Lung microvascular endothelial cell (primary cell): ENCODE measurements around the gene ARHGAP15. TPM values are rescaled to one million over a fixed set of nuclear protein-coding genes. Genes with fewer than 3 reads are reported as not detected.
"Not testable (repeated sequence)": the region's sequence is repeated elsewhere in the genome, so short reads cannot be mapped to it uniquely, and the experiment has no call there.

Experiments used
- DNase-seq, 2 donors: peaks; one replicate each; pipeline versions ENCODE4 v3.0.0 to v3.0.0-alpha.2; 2010; ENCODE audit warnings: low read depth in 2 of 2
- total RNA-seq: library from RNA; depleted of rRNA; stranded (reverse); fragments of >200 nt; gene quantifications from 2 replicates; pipeline ENCODE4 v1.2.1, GENCODE V29; 2014

ARHGAP15 gene
- not detected in 2 replicates for total RNA-seq

DNA sequence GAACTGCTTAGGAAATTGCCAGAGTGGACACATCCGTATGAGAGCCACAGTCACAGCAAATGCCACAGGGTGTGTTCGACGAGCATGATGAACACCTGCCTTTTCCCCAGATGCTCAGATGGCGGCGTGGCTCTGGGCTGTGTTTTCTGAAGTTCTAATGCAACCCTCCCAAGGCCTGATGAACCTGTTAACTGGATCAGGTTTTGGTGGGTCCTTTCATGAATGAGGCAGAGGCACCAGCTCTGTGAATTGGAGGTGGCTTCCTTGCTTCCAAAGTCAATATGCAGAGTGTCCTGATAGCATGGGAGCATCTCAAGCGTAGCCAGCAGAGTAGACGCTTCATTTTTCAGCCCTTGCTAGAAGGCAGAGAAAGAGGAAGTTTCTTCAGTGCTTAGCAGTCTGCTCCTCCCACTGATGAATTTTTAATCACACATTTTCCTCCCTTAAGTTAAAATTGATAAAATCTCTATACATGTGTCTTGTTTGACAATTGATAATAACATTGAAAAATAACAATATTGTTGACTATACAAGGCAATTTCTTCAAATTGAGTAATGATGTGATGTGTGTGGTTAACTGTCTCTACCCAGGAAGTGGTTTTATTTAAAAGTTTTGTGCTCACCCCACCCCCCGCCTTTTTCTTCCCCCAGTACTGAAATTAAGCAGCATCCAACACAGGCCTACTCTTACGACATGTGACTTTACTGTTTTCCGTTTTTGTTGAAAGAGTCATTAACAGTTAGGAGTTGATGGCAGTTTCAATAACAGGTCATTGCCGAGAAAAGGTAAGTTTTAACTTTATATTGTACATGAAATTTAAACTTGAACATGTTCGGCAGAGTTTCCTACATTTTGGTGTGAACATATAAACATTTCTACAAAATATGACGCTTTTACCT lies at the start of gene ARHGAP15:
TSS of gene ARHGAP15 (plus strand) at position 739 of the 900 bp plus-strand sequence.
- DNase-seq, result no peak

DNA sequence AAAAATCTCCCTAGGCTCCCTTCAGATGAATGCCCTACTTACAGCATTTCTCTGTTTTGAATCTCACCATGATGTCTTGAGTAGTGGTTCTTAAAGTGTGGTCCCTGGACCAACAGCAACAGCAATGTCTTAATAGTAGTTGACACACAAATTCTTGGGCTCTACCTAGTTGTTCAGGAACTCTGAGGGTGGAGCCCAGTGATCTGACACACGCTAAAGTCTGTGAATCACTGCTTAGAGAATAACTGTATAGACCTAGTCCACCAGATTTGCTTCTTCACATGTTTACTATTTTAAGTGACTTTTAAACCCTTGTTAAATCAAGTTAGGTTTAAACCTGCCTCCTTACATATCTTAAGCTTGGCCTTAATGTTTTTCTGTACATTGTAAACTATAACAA lies 47.6 kb upstream of the ARHGAP15 start:
- no peak for DNase-seq

DNA sequence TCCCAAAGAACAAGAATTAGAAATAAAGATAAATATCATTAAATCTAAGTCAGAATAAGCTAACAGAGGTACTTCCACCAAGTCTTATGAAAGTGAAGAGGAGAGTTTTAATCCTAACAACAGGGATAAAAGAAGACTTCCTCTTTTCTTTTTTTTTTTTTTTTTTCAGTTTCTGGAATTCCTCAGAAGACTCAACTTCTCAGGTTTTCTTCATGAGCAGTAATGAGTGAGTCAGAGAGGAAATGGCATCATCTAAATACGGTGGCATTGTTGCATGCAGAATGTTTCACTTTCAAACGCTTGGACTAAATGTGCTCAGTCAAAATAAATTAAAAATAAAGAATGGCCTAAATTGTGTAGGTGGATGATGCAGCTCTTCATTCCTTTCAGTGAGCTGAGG lies 45.6 kb upstream of the ARHGAP15 start:
- peak in 1 of 2 donors; percentile 79 for DNase-seq

DNA sequence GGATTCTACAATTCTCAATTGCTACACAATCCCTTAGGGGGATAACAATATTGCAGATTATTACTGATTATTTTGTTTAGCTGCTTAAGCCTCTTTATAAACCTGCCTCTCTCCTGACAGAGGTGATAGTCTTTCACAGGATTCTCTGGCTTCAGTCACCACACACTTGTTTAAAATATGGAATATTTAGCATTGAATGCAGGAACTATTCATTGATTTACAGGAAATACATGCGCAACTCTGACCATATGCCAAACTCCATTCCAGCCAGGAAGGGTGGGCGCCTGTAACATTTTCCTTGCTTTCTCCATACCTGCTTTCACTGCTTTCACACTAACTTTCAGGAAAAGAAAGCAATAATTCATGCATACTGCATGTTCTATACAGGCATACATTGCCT lies 44.8 kb upstream of the ARHGAP15 start:
- DNase-seq, result no peak

DNA sequence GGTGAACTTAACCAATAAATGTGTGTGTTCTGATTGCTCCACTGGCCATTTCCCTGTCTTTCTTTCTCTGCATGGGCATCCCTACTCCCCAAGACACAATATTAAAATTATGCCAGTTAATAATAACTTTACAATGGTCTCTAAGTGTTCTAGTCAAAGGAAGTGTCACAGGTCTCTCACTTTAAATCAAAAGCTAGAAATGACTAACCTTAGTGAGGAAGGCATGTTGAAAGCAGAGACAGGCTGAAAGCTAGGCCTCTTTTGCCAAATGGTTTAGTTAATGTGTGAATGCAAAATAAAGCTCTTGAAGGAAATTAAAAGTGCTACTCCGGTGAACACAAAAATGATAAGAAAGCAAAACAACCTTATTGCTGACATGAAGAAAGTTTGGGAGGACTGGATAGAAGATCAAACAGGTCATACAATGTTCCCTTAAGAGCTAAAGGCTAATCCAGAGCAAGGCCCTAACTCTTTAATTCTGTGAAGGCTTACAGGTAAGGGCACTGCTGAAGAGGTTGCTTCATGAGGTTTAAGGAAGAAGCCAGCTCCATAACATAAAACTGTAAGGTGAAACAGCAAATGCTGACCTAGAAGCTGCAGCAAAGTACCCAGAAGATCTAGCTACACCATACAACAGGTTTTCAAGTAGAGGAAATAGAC lies 44.0 kb upstream of the ARHGAP15 start:
- no peak for DNase-seq

DNA sequence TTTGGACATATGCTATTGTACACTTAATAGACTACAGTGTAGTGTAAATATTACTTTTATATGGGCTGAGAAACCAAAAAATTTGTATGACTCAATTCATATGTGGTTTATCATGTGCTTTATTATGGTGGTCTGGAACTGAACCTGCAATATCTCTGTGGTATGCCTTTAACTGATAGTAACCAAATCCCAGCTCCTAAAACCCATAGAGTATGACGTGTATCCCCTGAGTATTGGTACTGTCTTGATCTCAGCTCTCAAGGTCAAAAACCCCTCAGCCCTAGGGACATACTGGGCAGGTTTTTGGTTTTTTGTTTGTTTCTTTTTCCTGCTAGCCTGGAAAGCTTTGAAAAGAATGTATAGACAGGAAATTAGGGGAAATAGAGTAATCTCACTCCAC lies 42.2 kb upstream of the ARHGAP15 start:
- DNase-seq, result no peak

DNA sequence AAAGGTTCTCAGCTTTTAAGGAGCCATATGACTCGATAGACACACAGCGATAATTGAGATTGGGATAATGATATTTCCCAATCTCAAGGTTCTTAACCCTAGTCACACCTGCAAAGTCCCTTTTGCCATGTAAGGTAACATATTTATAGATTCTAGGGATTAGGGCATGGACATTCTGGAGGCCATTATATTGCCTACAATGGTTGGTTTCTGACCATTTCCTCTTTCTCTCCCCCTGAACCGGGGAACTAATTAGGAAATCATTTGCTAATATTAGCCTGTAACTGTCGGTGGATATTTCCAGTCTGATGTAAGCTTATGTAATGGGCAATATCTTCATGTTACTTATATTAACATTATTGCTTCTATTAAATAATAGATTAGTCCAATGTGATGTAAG lies 40.8 kb upstream of the ARHGAP15 start:
- no peak for DNase-seq

DNA sequence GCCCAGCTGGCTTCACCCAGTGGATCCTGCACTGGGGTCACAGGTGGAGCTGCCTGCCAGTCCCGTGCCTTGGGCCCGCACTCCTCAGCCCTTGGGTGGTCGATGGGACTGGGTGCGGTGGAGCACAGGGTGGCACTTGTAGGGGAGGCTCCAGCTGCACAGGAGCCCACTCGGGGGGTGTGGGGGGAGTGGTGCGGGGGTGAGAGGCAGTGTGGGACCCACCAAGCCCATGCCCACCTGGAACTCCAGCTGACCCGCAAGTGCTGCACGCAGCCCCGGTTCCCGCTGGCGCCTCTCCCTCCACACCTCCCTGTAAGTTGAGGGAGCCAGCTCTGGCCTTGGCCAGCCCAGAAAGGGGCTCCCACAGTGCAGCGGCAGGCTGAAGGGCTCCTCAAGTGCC lies 39.7 kb upstream of the ARHGAP15 start:
- DNase-seq, result not testable (repeated sequence)

DNA sequence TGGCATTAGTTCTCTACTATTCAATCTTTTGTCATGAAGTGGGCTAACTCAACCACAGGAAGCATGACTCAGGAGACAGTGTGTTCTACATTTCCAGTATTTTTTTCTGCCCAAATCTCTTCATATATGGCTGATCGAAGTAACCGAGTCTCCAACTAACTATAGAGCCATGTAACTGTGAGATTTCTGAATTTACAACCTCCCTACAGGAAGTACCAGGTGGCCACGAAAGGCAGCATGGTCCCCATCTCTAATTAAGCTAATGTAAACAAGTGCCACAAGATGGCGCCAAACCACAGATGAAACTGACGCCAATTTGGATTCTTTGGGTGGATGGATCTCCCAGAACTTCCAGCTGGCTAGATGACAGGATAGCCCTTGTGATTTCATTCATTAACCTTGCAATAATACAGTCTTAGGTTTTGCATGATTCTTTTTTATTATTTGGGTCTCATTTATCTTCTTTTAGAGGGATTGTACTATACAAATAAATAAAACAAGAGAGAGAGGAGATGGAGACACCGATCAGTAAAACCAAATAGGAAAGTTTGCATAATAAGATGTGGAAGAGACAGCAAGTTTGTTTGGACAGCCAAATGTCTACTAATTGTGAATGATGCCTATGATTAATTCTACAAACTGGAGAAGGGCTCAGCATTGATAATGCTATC lies 18.3 kb upstream of the ARHGAP15 start:
- DNase-seq, result peak; percentile 52 to 62

DNA sequence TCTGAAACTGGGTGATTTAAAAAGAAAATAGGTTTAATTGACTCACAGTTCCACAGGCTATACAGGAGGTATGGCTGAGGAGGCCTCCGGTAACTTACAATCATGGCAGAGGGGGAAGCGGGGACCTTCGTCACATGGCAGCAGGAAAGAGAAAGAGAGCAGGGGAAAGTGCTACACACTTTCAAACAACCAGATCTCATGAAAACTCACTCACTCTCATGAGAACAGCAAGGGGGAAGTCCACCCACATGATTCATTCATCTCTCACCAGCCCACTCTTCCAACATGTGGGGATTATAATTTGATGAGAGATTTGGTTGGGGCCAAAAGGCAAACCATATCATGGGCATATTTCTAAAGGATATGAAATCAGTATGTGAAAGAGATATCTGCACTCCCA lies 12.0 kb upstream of the ARHGAP15 start:
- DNase-seq, result no peak

DNA sequence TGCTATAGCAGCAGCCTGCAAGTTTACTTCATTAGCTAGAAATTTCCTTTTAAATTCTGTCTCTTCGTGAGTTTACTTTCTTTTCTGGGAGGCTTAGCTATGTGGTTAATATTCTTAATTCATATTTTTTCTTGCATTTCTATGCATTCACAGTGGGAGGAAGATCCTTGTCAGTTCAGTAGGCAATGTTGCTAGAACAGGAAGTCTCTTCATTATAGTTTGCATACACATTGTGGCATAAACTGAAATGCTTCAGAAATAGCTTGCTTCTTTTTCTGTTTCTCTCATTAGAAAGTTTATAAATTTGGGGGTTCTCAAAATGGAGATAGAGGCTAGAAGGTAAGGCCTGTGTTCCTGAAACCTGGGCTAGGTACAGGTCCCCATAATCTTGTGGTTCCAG lies 8.1 kb upstream of the ARHGAP15 start:
- DNase-seq, result no peak

DNA sequence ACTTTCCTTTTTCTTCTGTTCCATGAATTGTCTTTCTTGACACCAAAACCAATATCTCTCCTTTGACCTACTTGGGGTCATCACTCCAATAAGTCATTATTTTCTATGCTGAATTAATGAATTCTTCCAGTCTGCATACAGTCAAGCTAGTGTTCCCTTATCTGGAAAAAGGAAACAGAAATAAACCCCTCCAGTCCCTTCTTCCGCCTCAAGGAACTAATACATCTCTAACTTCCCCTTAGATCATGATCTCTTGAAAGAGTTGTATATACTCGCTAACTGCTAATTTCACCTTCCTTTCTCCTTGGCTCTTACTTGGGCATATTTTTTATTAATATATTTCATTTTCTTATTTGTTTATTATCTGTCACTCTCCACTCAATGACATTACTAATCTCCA lies 7.3 kb upstream of the ARHGAP15 start:
- no peak for DNase-seq

DNA sequence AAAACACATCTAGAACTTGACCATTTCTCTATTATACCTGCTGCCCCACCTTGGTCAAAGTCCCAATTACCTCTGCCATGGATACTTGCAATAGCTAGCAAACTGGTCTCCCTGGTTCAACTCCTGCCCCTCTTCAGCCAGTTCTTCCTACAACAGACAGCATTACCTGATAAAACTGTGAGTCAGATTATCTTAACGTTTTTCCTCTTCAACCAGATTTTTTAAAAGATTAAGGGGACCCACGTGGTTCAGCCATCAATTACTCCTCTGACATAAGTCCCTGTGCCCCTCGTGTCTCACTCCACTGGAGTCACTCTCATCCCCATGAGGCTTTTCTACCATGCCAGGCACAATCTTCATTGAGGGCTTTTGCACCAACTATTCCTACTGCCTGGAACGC lies 5.3 kb upstream of the ARHGAP15 start:
- DNase-seq, result no peak

DNA sequence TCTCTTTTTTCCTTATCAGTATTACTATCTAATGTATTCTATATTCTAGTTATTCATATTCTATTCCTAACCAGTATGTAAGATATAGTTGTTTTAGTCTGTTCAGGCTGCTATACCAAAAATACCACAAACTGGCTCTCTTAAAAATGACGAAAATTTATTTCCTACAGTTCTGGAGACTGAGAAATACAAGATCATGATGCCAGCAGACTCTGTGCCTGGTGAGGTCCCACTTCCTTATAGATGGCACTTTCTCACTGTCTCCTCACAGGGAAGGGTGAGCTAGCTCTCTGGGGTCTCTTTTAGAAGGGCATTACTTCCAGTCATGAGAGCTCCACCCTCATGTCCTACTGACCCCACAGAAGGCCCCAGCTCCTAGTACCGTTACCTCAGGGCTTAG lies 4.8 kb upstream of the ARHGAP15 start:
- no peak for DNase-seq

DNA sequence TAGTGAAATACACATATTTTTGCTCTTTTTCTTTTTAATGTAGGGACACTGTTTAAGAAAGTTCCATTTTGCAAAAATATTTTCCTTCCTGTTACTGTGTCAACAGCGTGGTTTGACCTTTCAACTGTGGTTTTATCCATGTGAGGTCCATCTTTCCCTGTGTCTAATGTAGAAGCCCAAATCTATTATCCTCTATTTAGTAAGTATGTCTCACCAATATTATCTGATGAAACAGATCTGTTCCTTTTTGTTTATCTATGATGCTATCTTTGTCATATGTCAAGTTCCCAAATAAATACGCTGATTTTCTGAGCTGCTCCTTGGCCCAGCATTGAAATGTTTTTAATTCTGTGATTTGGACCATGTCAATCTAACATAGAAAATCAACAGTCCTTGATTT lies 3.5 kb upstream of the ARHGAP15 start:
- no peak for DNase-seq

DNA sequence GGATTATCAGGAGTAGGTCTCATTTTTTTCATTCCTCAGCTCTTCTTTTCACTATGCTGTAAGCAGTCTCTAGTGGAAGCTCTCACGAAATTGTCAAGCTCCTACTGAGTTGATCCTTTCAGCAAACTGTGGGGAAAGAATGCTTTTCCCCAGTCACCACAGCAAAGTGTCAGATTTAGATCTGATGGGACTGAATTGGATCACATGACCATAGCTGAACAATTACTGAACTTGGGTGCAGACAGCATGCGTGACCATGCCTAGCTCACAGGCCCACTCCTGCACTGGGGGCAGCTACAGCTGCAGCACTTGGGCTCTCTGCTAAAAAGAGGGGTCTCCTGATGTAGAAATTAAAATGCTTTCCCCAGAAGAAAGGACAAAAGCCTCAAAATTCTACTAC lies 3.1 kb downstream of the ARHGAP15 start:
- no peak for DNase-seq

DNA sequence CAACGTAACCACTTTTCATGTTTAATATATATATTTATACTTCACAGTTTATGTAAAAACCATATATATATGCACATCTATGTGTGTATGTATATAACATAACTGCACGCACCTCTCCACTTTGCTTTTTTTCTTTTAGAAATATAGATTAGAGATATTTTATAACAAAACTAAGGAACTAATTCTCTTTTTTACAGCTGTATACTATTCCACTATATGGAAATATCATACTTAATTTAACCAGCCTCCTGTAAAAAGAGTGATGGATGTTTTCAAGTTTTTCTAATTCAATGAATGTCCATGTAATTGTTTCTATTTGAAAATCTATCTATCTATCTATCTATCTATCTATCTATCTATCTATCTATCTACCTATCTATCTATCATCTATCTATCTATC lies 4.6 kb downstream of the ARHGAP15 start:
- DNase-seq, result no peak

DNA sequence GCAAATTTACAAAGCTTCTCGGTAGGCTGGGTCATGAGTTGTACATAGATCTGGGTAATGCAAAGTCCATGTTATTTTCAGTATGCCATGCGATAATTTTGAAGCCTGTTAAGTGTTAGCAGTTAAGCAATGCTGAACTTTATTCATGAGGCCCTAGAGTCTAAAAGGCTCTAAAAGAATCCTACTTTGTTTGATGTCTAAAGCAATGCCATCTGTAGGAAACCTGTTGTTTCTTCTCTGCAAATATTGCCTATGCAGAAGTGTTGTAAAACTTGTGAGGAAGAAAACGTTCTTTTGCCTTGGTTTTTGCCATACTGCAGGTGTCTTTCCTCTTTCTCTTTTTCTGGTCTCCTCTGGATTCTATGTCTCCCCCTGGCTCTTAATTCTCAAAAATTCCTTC lies 9.1 kb downstream of the ARHGAP15 start:
- no peak for DNase-seq

DNA sequence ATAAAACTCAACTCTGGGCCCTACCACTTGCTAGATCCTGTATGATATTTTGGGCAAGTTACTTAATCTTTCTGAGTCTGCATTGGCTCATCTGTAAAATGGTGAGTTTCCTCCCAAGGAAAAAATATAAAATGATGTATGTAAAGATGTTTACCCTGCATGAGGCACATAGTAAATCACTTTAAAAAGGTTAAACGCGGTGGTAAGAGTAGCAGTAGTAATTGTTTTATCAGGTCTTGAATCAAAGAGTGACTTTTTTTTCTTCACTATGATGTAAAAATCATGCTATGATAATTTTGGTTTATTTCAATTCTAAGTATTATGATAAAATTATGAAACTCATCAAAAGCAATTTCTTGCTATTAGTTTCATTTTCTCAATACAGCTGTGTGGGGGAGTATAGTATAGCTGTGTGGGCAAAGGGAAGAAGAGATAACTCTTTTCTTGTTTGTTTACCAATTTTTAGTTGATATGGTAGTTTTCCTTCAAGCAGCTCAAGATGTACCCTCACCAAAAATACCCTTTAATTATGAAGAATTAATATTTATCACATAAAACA lies 10.7 kb downstream of the ARHGAP15 start:
- DNase-seq, result no peak

DNA sequence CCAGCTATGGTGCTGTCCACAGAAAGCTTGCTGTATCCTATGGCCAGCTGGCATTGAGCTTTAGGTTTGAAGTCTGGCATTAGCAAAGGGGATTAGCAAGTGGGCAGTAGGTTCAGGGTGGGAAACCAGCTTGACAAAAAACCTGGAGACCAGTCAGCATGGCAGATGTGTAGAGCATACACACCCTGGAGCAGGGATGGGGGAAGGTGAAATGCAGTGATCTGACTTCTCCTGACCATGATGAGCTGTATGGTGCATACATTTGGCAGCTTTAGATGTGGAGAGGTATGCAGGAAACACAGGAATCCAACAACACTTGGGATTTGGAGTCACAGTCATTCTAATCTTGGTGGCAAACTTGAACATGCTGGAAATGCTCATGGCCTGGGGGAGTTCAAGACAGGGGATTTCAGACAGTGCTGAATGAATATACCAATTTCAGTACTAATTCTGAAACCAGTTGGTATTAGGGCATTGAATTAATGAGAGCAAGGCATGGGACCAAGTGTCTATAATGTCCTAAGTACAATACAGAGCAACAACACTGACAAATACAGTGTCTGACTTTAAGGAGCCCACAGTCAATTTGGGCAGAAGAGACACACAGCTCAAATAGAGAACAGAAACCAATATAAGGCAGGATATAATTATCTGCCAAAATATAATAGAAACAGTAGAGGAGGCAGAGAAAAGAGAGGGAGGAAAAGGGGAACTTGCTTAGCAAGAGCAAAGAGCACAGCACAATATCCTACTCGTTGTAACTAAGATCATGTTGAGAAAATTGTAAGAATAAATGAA lies 11.8 kb downstream of the ARHGAP15 start:
- no peak for DNase-seq

DNA sequence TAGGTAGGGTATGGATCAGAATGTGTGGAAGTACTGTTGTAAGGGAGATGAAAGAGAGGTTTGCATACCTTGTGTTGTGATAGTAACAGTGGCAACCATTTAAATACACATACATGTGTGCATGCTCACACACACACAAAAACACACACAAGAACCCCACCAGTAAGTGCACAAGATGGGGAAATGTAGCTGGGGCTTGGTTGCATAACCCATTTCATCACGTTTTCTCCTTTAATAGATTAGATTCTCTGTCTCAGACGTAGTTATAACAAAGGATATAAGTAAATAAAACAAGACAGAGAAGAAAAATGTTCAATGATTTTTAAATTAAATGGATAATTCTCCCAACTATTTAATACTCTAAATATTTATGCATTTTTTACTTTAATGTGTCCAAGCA lies 13.4 kb downstream of the ARHGAP15 start:
- no peak for DNase-seq
